SIG-M5 treated with dmso at 0.1 percent for 504 hours (cell line): Measurements from ENCODE around the gene COQ8A.
"Not testable (repeated sequence)": the region's sequence is repeated elsewhere in the genome, so short reads cannot be mapped to it uniquely, and the experiment has no call there.

Source experiments
- DNase-seq: peaks from one replicate; lab custom pipeline; 2025; ENCODE audit not compliant: unreplicated experiment; lab: John Stamatoyannopoulos, UW

The COQ8A gene

GRCh38 chr1:226983247-226983991 lies 43.3 kb downstream of the COQ8A start:
- no peak for DNase-seq

- no peak for DNase-seq
Measured at GRCh38 chr1:226983992-226984364, 43.9 kb downstream of the COQ8A start.

GRCh38 chr1:226984521-226985238 lies 44.6 kb downstream of the COQ8A start:
- no peak for DNase-seq

GRCh38 chr1:226985239-226985838 lies 45.2 kb downstream of the COQ8A start:
- no peak for DNase-seq

- DNase-seq = no peak
Measured at GRCh38 chr1:226985839-226986463, 45.9 kb downstream of the COQ8A start.

GRCh38 chr1:226986496-226987178 lies 46.5 kb downstream of the COQ8A start:
- DNase-seq = no peak

- no peak for DNase-seq
Measured at GRCh38 chr1:226987179-226987536, 47.1 kb downstream of the COQ8A start.

- DNase-seq = no peak
Measured at GRCh38 chr1:226987623-226988333, 47.7 kb downstream of the COQ8A start.

- no peak for DNase-seq
Measured at GRCh38 chr1:226988334-226988666, 48.2 kb downstream of the COQ8A start.

GRCh38 chr1:226989085-226989920 lies 49.2 kb downstream of the COQ8A start:
- no peak for DNase-seq

GRCh38 chr1:226990133-226990716 lies 50.1 kb downstream of the COQ8A start:
- DNase-seq = no peak

- DNase-seq = no peak
Measured at GRCh38 chr1:226991920-226992319, 51.8 kb downstream of the COQ8A start.

GRCh38 chr1:226993814-226994585 lies 53.9 kb downstream of the COQ8A start:
- DNase-seq = no peak

- DNase-seq = no peak
Measured at GRCh38 chr1:226994586-226995364, 54.7 kb downstream of the COQ8A start.

- no peak for DNase-seq
Measured at GRCh38 chr1:226995365-226996332, 55.6 kb downstream of the COQ8A start.

- DNase-seq = not testable (repeated sequence)
Measured at GRCh38 chr1:226999579-226999978, 59.5 kb downstream of the COQ8A start.

GRCh38 chr1:227002531-227003049 lies 62.5 kb downstream of the COQ8A start:
- no peak for DNase-seq
